HCT116 (cell line): ENCODE results near the gene CUEDC1. TPM values are rescaled to one million over a fixed set of nuclear protein-coding genes. Genes with fewer than 3 reads are reported as not detected.

ENCODE experiments used
- ATAC-seq: fragments of 200-7000 bp; cut with Tn5 transposase; 2 replicates; pipeline ENCODE4 v1.9.1; 2020; ENCODE audit warnings: mild to moderate bottlenecking, moderate library complexity
- BruUV-seq: library from RNA; stranded (reverse); fragments of 400-500 nt; replicated peaks from 2 replicates; lab custom pipeline; 2021; lab: Mats Ljungman, UMichigan
- CTCF ChIA-PET: fragments of 300-600 bp; sonication (Branson Sonifier 250); formaldehyde crosslinking; loops from one replicate; lab custom pipeline; 2021; ENCODE audit warnings: antibody characterized with exemption; lab: Charles Lee
- POLR2A ChIA-PET: fragments of 300-600, 350-600 bp; sonication (Branson Sonifier 250); formaldehyde crosslinking; loops from one replicate; lab custom pipeline; 2021; ENCODE audit warnings: antibody characterized with exemption; lab: Charles Lee
- RAD21 ChIA-PET, 2 experiments: fragments of 300-600 bp; sonication (Branson Sonifier 250); formaldehyde crosslinking; loops; one replicate each; lab custom pipeline; 2023; ENCODE audit warnings: low total read pairs in 2 of 2; ENCODE audit not compliant: uncharacterized antibody in 2 of 2, unreplicated experiment in 2 of 2, low non-redundant PET in 1 of 2; lab: Charles Lee
- DNase-seq: peaks from one replicate; pipeline ENCODE4 v3.0.0-alpha.2; 2010; ENCODE audit warnings: low read depth, low spot score
- H2AFZ ChIP-seq: fragments of 200-600 bp; shearing (Covaris generic), sonication (generic); 2 replicates; pipeline ENCODE4 v1.6.1; 2017; ENCODE audit warnings: low read depth, mixed run types, mixed read lengths, antibody characterized with exemption, low read length; ENCODE audit not compliant: poor library complexity, severe bottlenecking
- H3K27ac ChIP-seq: 2 replicates; pipeline ENCODE4 v1.5.1; 2012; ENCODE audit warnings: low read depth, low read length
- H3K27me3 ChIP-seq: fragments of 200-600 bp; sonication (generic); 2 replicates; pipeline ENCODE4 v1.6.1; 2016; ENCODE audit warnings: mixed run types, low read length, mixed read lengths; ENCODE audit not compliant: insufficient read depth
- H3K36me3 ChIP-seq, 2 experiments: fragments of 200-500 bp in 1 of 2; fragments of 200-600 bp in 1 of 2; sonication (Bioruptor generic) in 1 of 2; sonication (generic) in 1 of 2; 2 replicates each; pipeline versions ENCODE4 v1.5.1 to v1.6.1; 2014 to 2016; ENCODE audit warnings: low read length in 2 of 2, inconsistent platforms in 1 of 2, mixed read lengths in 1 of 2, mixed run types in 1 of 2; ENCODE audit not compliant: insufficient read depth in 2 of 2, control insufficient read depth in 1 of 2
- H3K4me1 ChIP-seq, 2 experiments: fragments of 200-600 bp in 1 of 2; sonication (generic) in 1 of 2; 2 replicates each; pipeline versions ENCODE4 v1.5.1 to v1.6.1; 2012 to 2017; ENCODE audit warnings: low read length in 2 of 2, inconsistent platforms in 1 of 2, mild to moderate bottlenecking in 1 of 2, mixed read lengths in 1 of 2, mixed run types in 1 of 2, moderate library complexity in 1 of 2; ENCODE audit not compliant: insufficient read depth in 2 of 2, control insufficient read depth in 1 of 2
- H3K4me2 ChIP-seq: fragments of 200-600 bp; sonication (generic); 2 replicates; pipeline ENCODE4 v1.6.1; 2017; ENCODE audit warnings: mixed run types, low read length, mixed read lengths
- H3K4me3 ChIP-seq, 2 experiments: fragments of 200-600 bp in 1 of 2; sonication (generic) in 1 of 2; replicated peaks in 1 of 2; 2 replicates each; pipeline ENCODE4 v1.5.1; 2011 to 2016; ENCODE audit warnings: low read length in 2 of 2, control low read depth in 1 of 2, low read depth in 1 of 2, mild to moderate bottlenecking in 1 of 2, mixed read lengths in 1 of 2, mixed run types in 1 of 2
- H3K79me2 ChIP-seq: fragments of 200-600 bp; sonication (generic); 2 replicates; pipeline ENCODE4 v1.6.1; 2017; ENCODE audit warnings: mild to moderate bottlenecking, mixed run types, low read length, moderate library complexity, mixed read lengths; ENCODE audit not compliant: insufficient read depth
- H3K9ac ChIP-seq: fragments of 200-600 bp; sonication (generic); 2 replicates; pipeline ENCODE4 v1.6.1; 2016; ENCODE audit warnings: low read length, mixed read lengths
- H3K9me2 ChIP-seq: fragments of 200-600 bp; sonication (generic), shearing (Covaris generic); 2 replicates; pipeline ENCODE4 v1.6.1; 2017; ENCODE audit warnings: mixed run types, mild to moderate bottlenecking, moderate library complexity; ENCODE audit not compliant: insufficient read depth
- H3K9me3 ChIP-seq, 2 experiments: fragments of 200-500 bp in 1 of 2; fragments of 200-600 bp in 1 of 2; sonication (Bioruptor generic) in 1 of 2; sonication (generic) in 1 of 2; 2 replicates each; pipeline ENCODE4 v1.6.1; 2014 to 2017; ENCODE audit warnings: low read length in 2 of 2, mixed read lengths in 2 of 2, inconsistent platforms in 1 of 2, low read depth in 1 of 2, mild to moderate bottlenecking in 1 of 2, mixed run types in 1 of 2, moderate library complexity in 1 of 2; ENCODE audit not compliant: control insufficient read depth in 1 of 2, insufficient read depth in 1 of 2
- H4K20me1 ChIP-seq: fragments of 200-600 bp; sonication (generic), shearing (Covaris generic); 2 replicates; pipeline ENCODE4 v1.6.1; 2017; ENCODE audit warnings: mixed run types, mild to moderate bottlenecking, moderate library complexity; ENCODE audit not compliant: insufficient read depth
- ATF3 ChIP-seq: IDR thresholded peaks from 2 replicates; pipeline ENCODE4 v1.6.1; 2012
- JUND ChIP-seq: IDR thresholded peaks from 2 replicates; pipeline ENCODE4 v1.6.1; 2012
- REST ChIP-seq: IDR thresholded peaks from 2 replicates; pipeline ENCODE4 v1.6.1; 2012; ENCODE audit warnings: low read depth
- intact Hi-C: fragments of 100-400 bp; cut with micrococcal nuclease; formaldehyde crosslinking; loops from 2 replicates; pipeline ENCODE4 v1.10.0; 2022
- total RNA-seq: library from RNA; stranded (reverse); gene quantifications from one replicate; pipeline ENCODE4 v1.2.1, GENCODE V29; 2021; ENCODE audit not compliant: unreplicated experiment

CUEDC1 gene
- total RNA-seq, 1 experiment from 2014 or later, result 60.2 TPM

GRCh38 chr17:57881143-57881542 lies 74.1 kb downstream of the CUEDC1 start:
- Histone ChIP-seq H3K9me2 (no peaks in the 10 kb centered on the region), H4K20me1 (no peaks in the 10 kb centered on the region), H3K27me3 (no peaks in the 10 kb centered on the region), H3K79me2 (no peaks in the 10 kb centered on the region), H2AFZ (no peak overlapping the region), H3K4me1 (peaks cover 58 to 76% of the 10 kb centered on the region in 2 experiments), H3K9ac (peak overlapping the region; percentile 10; the same call in 1 of the 2 replicates), H3K9me3 (no peaks in the 10 kb centered on the region; a peak in 1 of 4 replicates), H3K4me2 (peak overlapping the region; percentile 67), H3K27ac (peak overlapping the region; percentile 75), H3K36me3 (peaks cover 0 to 31% of the 10 kb centered on the region in 2 experiments; a peak in 2 of 4 replicates), H3K4me3 (no peak overlapping the region)
- RAD21 ChIA-PET, result interaction anchor here in 1 of 2 experiments (0.5 to 2.3 kb wide), 2 partner anchors 20 to 68 kb away, joined by 6 to 8 read pairs; no protein-coding TSS in a partner anchor
- TF ChIP-seq ATF3 (no peak), REST (no peak), JUND (no peak)
- ATAC-seq, result no peak
- POLR2A ChIA-PET, result interaction anchor here (1.8 kb wide), 1 partner anchor 108 kb away, joined by 3 read pairs; no protein-coding TSS in a partner anchor
- intact Hi-C loops, result no loop called here
- CTCF ChIA-PET, result interaction anchor here (1.1 to 2.0 kb wide), 2 partner anchors 12 to 118 kb away, joined by 3 to 11 read pairs; no protein-coding TSS in a partner anchor
- no TSS peak for BruUV-seq
- no peak for DNase-seq
